Activated CD8-positive, alpha-beta T cell treated with anti-CD3 and anti-CD28 coated beads for 36 hours (primary cell): Measurements from ENCODE around the gene LIN54. TPM values are rescaled to one million over a fixed set of nuclear protein-coding genes. Genes with fewer than 3 reads are reported as not detected.
A peak's percentile ranks its signal among the peaks of the same experiment; 100 is the strongest.

ENCODE experiments used
- ATAC-seq: fragments of 200-7000 bp; cut with Tn5 transposase; one replicate; pipeline ENCODE4 v1.10.0; 2021; ENCODE audit warnings: mild to moderate bottlenecking, moderate library complexity
- CTCF ChIA-PET: fragments of 350-600 bp; sonication (Branson Sonifier 250); formaldehyde crosslinking; loops from one replicate; lab custom pipeline; 2021; ENCODE audit warnings: antibody characterized with exemption; lab: Charles Lee
- POLR2A ChIA-PET: fragments of 350-600 bp; sonication (Branson Sonifier 250); formaldehyde crosslinking; loops from one replicate; lab custom pipeline; 2021; ENCODE audit warnings: antibody characterized with exemption; lab: Charles Lee
- DNase-seq: peaks from one replicate; pipeline ENCODE4 v3.0.0-alpha.2; 2020
- H3K27ac Mint-ChIP-seq: one replicate; pipeline ENCODE4 v1.8.0; 2021; ENCODE audit warnings: mild to moderate bottlenecking, mixed read lengths
- H3K27me3 Mint-ChIP-seq: one replicate; pipeline ENCODE4 v1.8.0; 2021; ENCODE audit warnings: mixed read lengths
- H3K36me3 Mint-ChIP-seq: one replicate; pipeline ENCODE4 v1.8.0; 2021; ENCODE audit warnings: low read depth, mixed read lengths
- H3K4me1 Mint-ChIP-seq: one replicate; pipeline ENCODE4 v1.8.0; 2021; ENCODE audit warnings: low read depth, mixed read lengths
- H3K4me3 Mint-ChIP-seq: one replicate; pipeline ENCODE4 v1.8.0; 2021; ENCODE audit warnings: mild to moderate bottlenecking, moderate library complexity, mixed read lengths
- H3K9me3 Mint-ChIP-seq: one replicate; pipeline ENCODE4 v1.8.0; 2021; ENCODE audit warnings: mixed read lengths
- CTCF ChIP-seq: fragments of 200-600 bp; IDR thresholded peaks from one replicate; pipeline ENCODE4 v1.8.0; 2022; ENCODE audit warnings: antibody characterized with exemption, mild to moderate bottlenecking
- intact Hi-C: fragments of 100-400 bp; cut with micrococcal nuclease; formaldehyde crosslinking; loops from one replicate; pipeline ENCODE4 v1.10.0; 2022
- total RNA-seq, 2 experiments: library from RNA; stranded (reverse); gene quantifications; one replicate each; pipeline ENCODE4 v1.2.3, GENCODE V29; 2021

The LIN54 gene
- total RNA-seq, 2 experiments from 2014 or later = 28.0 to 29.1 TPM

GRCh38 chr4:82968972-82969371, 41.7 kb downstream of the LIN54 start:
- H3K4me3 Mint-ChIP-seq = no peak overlapping the region
- no peaks in the 10 kb centered on the region for H3K9me3 Mint-ChIP-seq
- DNase-seq (no peak), ATAC-seq (no peak)
- peaks cover 4% of the 10 kb centered on the region for H3K4me1 Mint-ChIP-seq
- peaks cover 49% of the 10 kb centered on the region for H3K36me3 Mint-ChIP-seq
- H3K27ac Mint-ChIP-seq = peak overlapping the region; percentile 43
- ChIA-PET POLR2A (interaction anchor here (1.2 kb wide), 1 partner anchor 64 kb away, joined by 3 read pairs; no protein-coding TSS in a partner anchor), CTCF (interaction anchor here (1.3 kb wide), 1 partner anchor 45 kb away, joined by 3 read pairs; no protein-coding TSS in a partner anchor)
- TF ChIP-seq CTCF = no peak
- no peaks in the 10 kb centered on the region for H3K27me3 Mint-ChIP-seq
- intact Hi-C loops = no loop called here

GRCh38 chr4:82965763-82966162, 44.9 kb downstream of the LIN54 start:
- ATAC-seq = no peak
- H3K27me3 Mint-ChIP-seq = no peaks in the 10 kb centered on the region
- no peak for TF ChIP-seq CTCF
- H3K27ac Mint-ChIP-seq = no peak overlapping the region
- intact Hi-C loops = no loop called here
- H3K4me3 Mint-ChIP-seq = no peak overlapping the region
- ChIA-PET CTCF (interaction anchor here (1.5 kb wide), 1 partner anchor 29 kb away, joined by 3 read pairs; no protein-coding TSS in a partner anchor), POLR2A (no interaction called here)
- peaks cover 4% of the 10 kb centered on the region for H3K4me1 Mint-ChIP-seq
- H3K36me3 Mint-ChIP-seq = peaks cover 51% of the 10 kb centered on the region
- H3K9me3 Mint-ChIP-seq = no peaks in the 10 kb centered on the region
- no peak for DNase-seq

- no peak overlapping the region for H3K4me3 Mint-ChIP-seq
- no peak for DNase-seq
- ChIA-PET CTCF (interaction anchor here (0.7 kb wide), 1 partner anchor 26 kb away, joined by 3 read pairs; no protein-coding TSS in a partner anchor), POLR2A (no interaction called here)
- H3K36me3 Mint-ChIP-seq = peaks cover 34% of the 10 kb centered on the region
- no peaks in the 10 kb centered on the region for H3K27me3 Mint-ChIP-seq
- no peaks in the 10 kb centered on the region for H3K9me3 Mint-ChIP-seq
- intact Hi-C loops = no loop called here
- H3K27ac Mint-ChIP-seq = no peak overlapping the region
- H3K4me1 Mint-ChIP-seq = peaks cover 11% of the 10 kb centered on the region
- no peak for TF ChIP-seq CTCF
- ATAC-seq = no peak
Measured at GRCh38 chr4:82957045-82957444, 53.6 kb downstream of the LIN54 start.

- Mint-ChIP-seq H3K4me3 (no peak overlapping the region), H3K27me3 (no peaks in the 10 kb centered on the region), H3K27ac (no peak overlapping the region), H3K9me3 (no peaks in the 10 kb centered on the region), H3K4me1 (peaks cover 11% of the 10 kb centered on the region), H3K36me3 (peaks cover 22% of the 10 kb centered on the region)
- no peak for ATAC-seq
- POLR2A ChIA-PET = no interaction called here
- CTCF ChIA-PET = no interaction called here
- intact Hi-C loops = no loop called here
- DNase-seq = no peak
- TF ChIP-seq CTCF = no peak
Measured at GRCh38 chr4:82954212-82954611, 56.4 kb downstream of the LIN54 start.

- no peaks in the 10 kb centered on the region for H3K4me1 Mint-ChIP-seq
- ChIA-PET CTCF (interaction anchor here (0.8 to 1.1 kb wide), 2 partner anchors 10 to 11 kb away, joined by 3 read pairs; no protein-coding TSS in a partner anchor), POLR2A (no interaction called here)
- peaks cover 16% of the 10 kb centered on the region for H3K36me3 Mint-ChIP-seq
- intact Hi-C loops = no loop called here
- no peak for TF ChIP-seq CTCF
- no peak overlapping the region for H3K27ac Mint-ChIP-seq
- H3K27me3 Mint-ChIP-seq = no peaks in the 10 kb centered on the region
- ATAC-seq = no peak
- no peak for DNase-seq
- H3K9me3 Mint-ChIP-seq = no peaks in the 10 kb centered on the region
- H3K4me3 Mint-ChIP-seq = no peak overlapping the region
Measured at GRCh38 chr4:82951196-82951595, 59.4 kb downstream of the LIN54 start.
